ENCODE measurements around the gene PHACTR1.

- TF ChIP-seq, protein P1, sequence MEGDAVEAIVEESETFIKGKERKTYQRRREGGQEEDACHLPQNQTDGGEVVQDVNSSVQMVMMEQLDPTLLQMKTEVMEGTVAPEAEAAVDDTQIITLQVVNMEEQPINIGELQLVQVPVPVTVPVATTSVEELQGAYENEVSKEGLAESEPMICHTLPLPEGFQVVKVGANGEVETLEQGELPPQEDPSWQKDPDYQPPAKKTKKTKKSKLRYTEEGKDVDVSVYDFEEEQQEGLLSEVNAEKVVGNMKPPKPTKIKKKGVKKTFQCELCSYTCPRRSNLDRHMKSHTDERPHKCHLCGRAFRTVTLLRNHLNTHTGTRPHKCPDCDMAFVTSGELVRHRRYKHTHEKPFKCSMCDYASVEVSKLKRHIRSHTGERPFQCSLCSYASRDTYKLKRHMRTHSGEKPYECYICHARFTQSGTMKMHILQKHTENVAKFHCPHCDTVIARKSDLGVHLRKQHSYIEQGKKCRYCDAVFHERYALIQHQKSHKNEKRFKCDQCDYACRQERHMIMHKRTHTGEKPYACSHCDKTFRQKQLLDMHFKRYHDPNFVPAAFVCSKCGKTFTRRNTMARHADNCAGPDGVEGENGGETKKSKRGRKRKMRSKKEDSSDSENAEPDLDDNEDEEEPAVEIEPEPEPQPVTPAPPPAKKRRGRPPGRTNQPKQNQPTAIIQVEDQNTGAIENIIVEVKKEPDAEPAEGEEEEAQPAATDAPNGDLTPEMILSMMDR (IDR thresholded peaks at IDR 0.05; ENCODE audit: low read depth, low read length): no peak
- no peak for TF ChIP-seq EZH2phosphoT487 (IDR thresholded peaks at IDR 0.05; ENCODE audit: low read depth)
Measured at GRCh38 chr6:12841619-12842018, 125.1 kb downstream of the PHACTR1 start.

Data from OCI-LY3 (cell line).